HepG2 (cell line): ENCODE data around the gene PHLDB1. TPM values are rescaled to one million over a fixed set of nuclear protein-coding genes. Genes with fewer than 3 reads are reported as not detected.

Experiments used
- ATAC-seq: fragments of 200-7000 bp; cut with Tn5 transposase; 3 replicates; pipeline ENCODE4 v1.9.1; 2020; ENCODE audit warnings: mild to moderate bottlenecking, moderate library complexity
- BruUV-seq: library from RNA; stranded (reverse); fragments of 400-500 nt; replicated peaks from 2 replicates; lab custom pipeline; 2021; lab: Mats Ljungman, UMichigan
- CTCF ChIA-PET: fragments of 300-600 bp; formaldehyde crosslinking; extraction: SDS; loops from one replicate; lab custom pipeline; 2021; ENCODE audit warnings: low total read pairs, inconsistent platforms, low intra/inter-chr PET ratio; lab: Yijun Ruan, JAX
- POLR2A ChIA-PET: fragments of 350-600 bp; sonication (Branson Sonifier 250); formaldehyde crosslinking; loops from one replicate; lab custom pipeline; 2020; ENCODE audit warnings: antibody characterized with exemption, inconsistent platforms; lab: Yijun Ruan, JAX
- DNase-seq: peaks from one replicate; pipeline ENCODE4 v3.0.0-alpha.2; 2015; ENCODE audit warnings: low spot score
- FAIRE-seq: peaks from 3 replicates; lab custom pipeline; 2011; peaks lifted over from hg19 to GRCh38; lab: Jason Lieb, UNC
- H2AFZ ChIP-seq: one replicate; pipeline ENCODE4 v1.6.1; 2011; ENCODE audit warnings: low read length, inconsistent platforms
- H3K27ac ChIP-seq: fragments of 300-600 bp; 3 replicates; pipeline ENCODE4 v1.8.0; 2011; ENCODE audit warnings: mixed run types, mild to moderate bottlenecking, mixed read lengths, low read length, inconsistent platforms; ENCODE audit not compliant: insufficient read depth; ENCODE audit errors: extremely low read length
- H3K27me3 ChIP-seq, 2 experiments: fragments of 200-600 bp in 1 of 2; 2 replicates in 1 of 2; 3 replicates in 1 of 2; pipeline versions ENCODE4 v1.6.0 to v1.8.0; 2011; ENCODE audit warnings: low read length in 2 of 2, mild to moderate bottlenecking in 2 of 2, moderate library complexity in 2 of 2, inconsistent platforms in 1 of 2; ENCODE audit not compliant: insufficient read depth in 2 of 2, control insufficient read depth in 1 of 2
- H3K36me3 ChIP-seq, 2 experiments: fragments of 200-600 bp in 1 of 2; replicated peaks in 1 of 2; 2 replicates in 1 of 2; 3 replicates in 1 of 2; pipeline versions ENCODE4 v1.5.1 to v1.8.0; 2011; ENCODE audit warnings: low read length in 2 of 2, inconsistent platforms in 1 of 2; ENCODE audit not compliant: insufficient read depth in 2 of 2, control insufficient read depth in 1 of 2
- H3K4me1 ChIP-seq: 2 replicates; pipeline ENCODE4 v1.5.1; 2012; ENCODE audit warnings: low read length, inconsistent platforms; ENCODE audit not compliant: insufficient read depth
- H3K4me2 ChIP-seq: 2 replicates; pipeline ENCODE4 v1.6.0; 2011; ENCODE audit warnings: low read depth, low read length, inconsistent platforms
- H3K4me3 ChIP-seq, 3 experiments: fragments of 200-600 bp in 1 of 3; sonication (generic), shearing (Covaris generic) in 1 of 3; replicated peaks in 1 of 3; 2 replicates each; pipeline ENCODE4 v1.5.1; 2011 to 2016; ENCODE audit warnings: low read length in 3 of 3, inconsistent platforms in 2 of 3, low read depth in 2 of 3, mild to moderate bottlenecking in 2 of 3, control low read depth in 1 of 3, mixed read lengths in 1 of 3; ENCODE audit not compliant: insufficient read depth in 1 of 3
- H3K79me2 ChIP-seq: one replicate; pipeline ENCODE4 v1.6.1; 2011; ENCODE audit warnings: low read length, inconsistent platforms; ENCODE audit not compliant: insufficient read depth
- H3K9ac ChIP-seq: 2 replicates; pipeline ENCODE4 v1.6.0; 2011; ENCODE audit warnings: mild to moderate bottlenecking, low read depth, low read length, inconsistent platforms; ENCODE audit not compliant: insufficient read depth
- H3K9me3 ChIP-seq: 2 replicates; pipeline ENCODE4 v1.5.1; 2012; ENCODE audit warnings: mild to moderate bottlenecking, low read length
- H4K20me1 ChIP-seq: 2 replicates; pipeline ENCODE4 v1.6.0; 2011; ENCODE audit warnings: inconsistent platforms, mild to moderate bottlenecking, low read length, moderate library complexity; ENCODE audit not compliant: insufficient read depth
- BORCS8-MEF2B ChIP-seq: sonication (generic); formaldehyde crosslinking; IDR thresholded peaks from 2 replicates; pipeline ENCODE4 v1.8.0; 2022; ENCODE audit warnings: mild to moderate bottlenecking, missing genetic modification reagents
- CEBPB ChIP-seq: IDR thresholded peaks from 2 replicates; pipeline ENCODE4 v1.6.1; 2011; ENCODE audit warnings: low read depth, low read length, improper control_type of control experiment, borderline replicate concordance
- NR2F6 ChIP-seq, 2 experiments: IDR thresholded peaks; 2 replicates each; pipeline ENCODE4 v1.6.1; 2016; ENCODE audit warnings: antibody characterized with exemption in 1 of 2, mild to moderate bottlenecking in 1 of 2
- PATZ1 ChIP-seq: sonication (generic); formaldehyde crosslinking; IDR thresholded peaks from 2 replicates; pipeline ENCODE4 v1.4.0; 2020; ENCODE audit warnings: missing genetic modification reagents
- PHF21A ChIP-seq: sonication (generic); formaldehyde crosslinking; IDR thresholded peaks from 2 replicates; pipeline ENCODE4 v1.5.0; 2020; ENCODE audit warnings: mild to moderate bottlenecking, missing genetic modification reagents
- SAP130 ChIP-seq: IDR thresholded peaks from 2 replicates; pipeline ENCODE4 v1.6.1; 2016; ENCODE audit warnings: low read depth
- ZBTB14 ChIP-seq: sonication (generic); formaldehyde crosslinking; IDR thresholded peaks from 2 replicates; pipeline ENCODE4 v1.4.0; 2020; ENCODE audit warnings: missing genetic modification reagents
- ZBTB42 ChIP-seq: sonication (generic); formaldehyde crosslinking; IDR thresholded peaks from 2 replicates; pipeline ENCODE4 v1.5.0; 2020; ENCODE audit warnings: mild to moderate bottlenecking, missing genetic modification reagents
- ZNF572 ChIP-seq: sonication (generic); formaldehyde crosslinking; IDR thresholded peaks from 2 replicates; pipeline ENCODE4 v1.5.1; 2020; ENCODE audit warnings: mild to moderate bottlenecking, missing genetic modification reagents
- ZNF772 ChIP-seq: sonication (generic); formaldehyde crosslinking; IDR thresholded peaks from 2 replicates; pipeline ENCODE4 v1.5.0; 2020; ENCODE audit warnings: mild to moderate bottlenecking, missing genetic modification reagents
- WGBS: methylation state at CpG from one replicate; pipeline ENCODE4 v1.1.6; 2017; ENCODE audit warnings: low lambda C conversion rate; 5-methylcytosine and 5-hydroxymethylcytosine counted together
- in situ Hi-C: cut with HindIII; loops from 2 replicates; pipeline ENCODE4 v1.10.0; 2017; ENCODE audit warnings: low pct_unique_long_range_greater_than_20kb; ENCODE audit not compliant: extremely low pct_ligation_motif_present
- intact Hi-C: fragments of 100-400 bp; cut with micrococcal nuclease; formaldehyde crosslinking; loops from one replicate; pipeline ENCODE4 v1.10.0; 2022; ENCODE audit not compliant: unreplicated experiment
- polyA plus RNA-seq, 8 experiments: library from polyadenylated mRNA; depleted of rRNA in 3 of 8; stranded (reverse) in 7 of 8; unstranded in 1 of 8; fragments of >200 nt; fragmentation: Illumina TruSeq in 4 of 8; extraction: Trizol in 4 of 8; gene quantifications; 2 replicates each; pipeline versions ENCODE4 v1.2.1 to v1.2.3, GENCODE V29; 2011 to 2016; ENCODE audit warnings: low read depth in 4 of 8, missing spikeins in 1 of 8, mixed read lengths in 1 of 8; ENCODE audit not compliant: insufficient read depth in 1 of 8
- total RNA-seq, 5 experiments: library from RNA; depleted of rRNA; stranded (reverse); fragments of >200 nt; fragmentation: Illumina TruSeq; extraction: Trizol; gene quantifications; 2 replicates each; pipeline ENCODE4 v1.2.3, GENCODE V29; 2016; ENCODE audit warnings: low read depth in 1 of 5
- TF ChIP-seq, protein P1 (sequence below): sonication (generic); formaldehyde crosslinking; IDR thresholded peaks from 2 replicates; pipeline ENCODE4 v1.4.0; 2020; ENCODE audit warnings: missing genetic modification reagents, borderline replicate concordance
- TF ChIP-seq, protein P2 (sequence below): sonication (generic); IDR thresholded peaks from 2 replicates; pipeline ENCODE4 v1.6.1; 2016; ENCODE audit warnings: low read depth, borderline replicate concordance
- TF ChIP-seq, protein P3 (sequence below): sonication (generic); formaldehyde crosslinking; IDR thresholded peaks from 2 replicates; pipeline ENCODE4 v1.5.0; 2020; ENCODE audit warnings: mild to moderate bottlenecking, missing genetic modification reagents, borderline replicate concordance

PHLDB1 gene
- total and polyA plus RNA-seq, 2 of the 13 experiments (the other 11 are each of a cell fraction or from before 2014, with no cell fraction given), result 13.8 to 14.2 TPM

DNA sequence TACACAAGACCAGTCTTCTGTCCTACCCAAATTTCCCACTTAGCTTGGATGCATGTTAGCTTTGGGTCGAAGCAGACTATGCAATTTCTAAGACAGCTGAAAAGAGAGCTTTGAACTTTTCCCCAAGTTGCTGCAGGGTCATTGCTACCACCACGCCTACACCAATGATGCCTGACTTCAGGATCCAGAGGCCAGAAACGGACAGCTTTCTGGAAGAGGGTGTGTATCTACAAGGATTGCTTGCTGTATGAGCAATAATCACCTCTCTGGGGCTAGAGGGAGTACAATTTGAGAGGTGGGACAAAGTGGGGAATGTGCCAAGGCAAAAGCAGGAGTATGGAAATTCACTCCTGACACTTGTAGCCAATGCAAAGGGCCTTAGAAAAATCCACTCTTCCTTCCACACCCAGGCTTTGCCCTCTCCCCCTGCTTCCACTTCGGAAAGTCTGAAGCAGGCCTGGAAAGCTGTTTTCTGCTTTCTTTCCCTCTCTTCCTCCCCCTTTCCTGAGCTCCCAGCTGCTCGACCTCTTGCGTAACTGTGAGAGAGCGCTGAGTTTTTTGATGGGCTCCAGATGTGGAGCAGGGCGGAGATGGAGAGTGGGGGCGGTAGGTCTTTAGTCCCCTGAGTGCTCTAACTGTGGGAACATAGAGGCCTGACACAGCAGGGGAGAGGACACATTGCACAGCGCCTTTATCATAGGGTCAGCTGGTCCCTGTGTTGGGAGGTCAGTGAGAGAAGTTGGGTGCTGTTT, 2.1 kb upstream of the PHLDB1 start:
- in situ Hi-C loops, result no loop called here
- WGBS, result 5% methylated on average over 9 of the region's 10 CpGs
- ChIA-PET CTCF (no interaction called here), POLR2A (interaction anchor here (2.5 to 6.9 kb wide), 2 partner anchors 16 to 33 kb away, joined by 9 to 83 read pairs; partner anchors contain the start of gene ARCN1)
- DNase-seq (peak; percentile 41), FAIRE-seq (no peak), ATAC-seq (peak; percentile 15)
- BruUV-seq, result no TSS peak
- Histone ChIP-seq H2AFZ (no peak overlapping the region), H3K4me2 (peak overlapping the region; percentile 91), H3K27me3 (peaks cover 0 to 6% of the 10 kb centered on the region in 2 experiments; a peak in 1 of 5 replicates), H3K27ac (no peak overlapping the region), H3K4me1 (peaks cover 39% of the 10 kb centered on the region), H3K79me2 (no peaks in the 10 kb centered on the region), H3K36me3 (peaks cover 3 to 17% of the 10 kb centered on the region in 2 experiments), H3K4me3 (peak overlapping the region in 1 of 3 experiments; percentile 32; a peak in 2 of 6 replicates), H4K20me1 (no peaks in the 10 kb centered on the region), H3K9ac (no peak overlapping the region), H3K9me3 (no peaks in the 10 kb centered on the region)
- intact Hi-C loops, result loop anchor here (5.0 kb wide), 1 partner anchor 33 kb away; the partner anchor contains the start of gene ARCN1
- TF ChIP-seq ZBTB42 (CRISPR knock-in tag) (peak; percentile 92), ZNF572 (CRISPR knock-in tag) (0 out of 2 replicates have a peak, but pooled peaks have one; percentile 43), SAP130 (CRISPR knock-in tag) (peak; percentile 44; the same call in 1 of the 2 replicates), ZNF772 (0 out of 2 replicates have a peak, but pooled peaks have one; percentile 26), PHF21A (peak; percentile 44; the same call in 1 of the 2 replicates), PATZ1 (CRISPR knock-in tag) (peak; percentile 43), BORCS8-MEF2B (CRISPR knock-in tag) (no peak), ZBTB14 (no peak), NR2F6 (IDR thresholded peaks at IDR 0.05) (peak; percentile 62), NR2F6 (CRISPR knock-in tag; IDR thresholded peaks at IDR 0.05) (peak; percentile 46; the same call in 1 of the 2 replicates), CEBPB (peak; percentile 85)
- TF ChIP-seq, protein P1, sequence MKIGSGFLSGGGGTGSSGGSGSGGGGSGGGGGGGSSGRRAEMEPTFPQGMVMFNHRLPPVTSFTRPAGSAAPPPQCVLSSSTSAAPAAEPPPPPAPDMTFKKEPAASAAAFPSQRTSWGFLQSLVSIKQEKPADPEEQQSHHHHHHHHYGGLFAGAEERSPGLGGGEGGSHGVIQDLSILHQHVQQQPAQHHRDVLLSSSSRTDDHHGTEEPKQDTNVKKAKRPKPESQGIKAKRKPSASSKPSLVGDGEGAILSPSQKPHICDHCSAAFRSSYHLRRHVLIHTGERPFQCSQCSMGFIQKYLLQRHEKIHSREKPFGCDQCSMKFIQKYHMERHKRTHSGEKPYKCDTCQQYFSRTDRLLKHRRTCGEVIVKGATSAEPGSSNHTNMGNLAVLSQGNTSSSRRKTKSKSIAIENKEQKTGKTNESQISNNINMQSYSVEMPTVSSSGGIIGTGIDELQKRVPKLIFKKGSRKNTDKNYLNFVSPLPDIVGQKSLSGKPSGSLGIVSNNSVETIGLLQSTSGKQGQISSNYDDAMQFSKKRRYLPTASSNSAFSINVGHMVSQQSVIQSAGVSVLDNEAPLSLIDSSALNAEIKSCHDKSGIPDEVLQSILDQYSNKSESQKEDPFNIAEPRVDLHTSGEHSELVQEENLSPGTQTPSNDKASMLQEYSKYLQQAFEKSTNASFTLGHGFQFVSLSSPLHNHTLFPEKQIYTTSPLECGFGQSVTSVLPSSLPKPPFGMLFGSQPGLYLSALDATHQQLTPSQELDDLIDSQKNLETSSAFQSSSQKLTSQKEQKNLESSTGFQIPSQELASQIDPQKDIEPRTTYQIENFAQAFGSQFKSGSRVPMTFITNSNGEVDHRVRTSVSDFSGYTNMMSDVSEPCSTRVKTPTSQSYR (CRISPR knock-in tag), result peak; percentile 49; the same call in 1 of the 2 replicates
- TF ChIP-seq, protein P2, sequence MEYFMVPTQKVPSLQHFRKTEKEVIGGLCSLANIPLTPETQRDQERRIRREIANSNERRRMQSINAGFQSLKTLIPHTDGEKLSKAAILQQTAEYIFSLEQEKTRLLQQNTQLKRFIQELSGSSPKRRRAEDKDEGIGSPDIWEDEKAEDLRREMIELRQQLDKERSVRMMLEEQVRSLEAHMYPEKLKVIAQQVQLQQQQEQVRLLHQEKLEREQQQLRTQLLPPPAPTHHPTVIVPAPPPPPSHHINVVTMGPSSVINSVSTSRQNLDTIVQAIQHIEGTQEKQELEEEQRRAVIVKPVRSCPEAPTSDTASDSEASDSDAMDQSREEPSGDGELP, result peak; percentile 95; the same call in 1 of the 2 replicates
- TF ChIP-seq, protein P3, sequence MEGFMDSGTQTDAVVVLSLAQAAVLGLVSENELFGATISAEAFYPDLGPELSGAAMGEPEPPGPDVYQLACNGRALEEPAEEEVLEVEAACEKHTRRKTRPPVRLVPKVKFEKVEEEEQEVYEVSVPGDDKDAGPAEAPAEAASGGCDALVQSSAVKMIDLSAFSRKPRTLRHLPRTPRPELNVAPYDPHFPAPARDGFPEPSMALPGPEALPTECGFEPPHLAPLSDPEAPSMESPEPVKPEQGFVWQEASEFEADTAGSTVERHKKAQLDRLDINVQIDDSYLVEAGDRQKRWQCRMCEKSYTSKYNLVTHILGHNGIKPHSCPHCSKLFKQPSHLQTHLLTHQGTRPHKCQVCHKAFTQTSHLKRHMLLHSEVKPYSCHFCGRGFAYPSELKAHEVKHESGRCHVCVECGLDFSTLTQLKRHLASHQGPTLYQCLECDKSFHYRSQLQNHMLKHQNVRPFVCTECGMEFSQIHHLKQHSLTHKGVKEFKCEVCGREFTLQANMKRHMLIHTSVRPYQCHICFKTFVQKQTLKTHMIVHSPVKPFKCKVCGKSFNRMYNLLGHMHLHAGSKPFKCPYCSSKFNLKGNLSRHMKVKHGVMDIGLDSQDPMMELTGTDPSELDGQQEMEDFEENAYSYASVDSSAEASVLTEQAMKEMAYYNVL (CRISPR knock-in tag), result peak; percentile 79; the same call in 1 of the 2 replicates
